ENCODE data around the gene ALDH3B1.

ALDH3B1 gene

DNA sequence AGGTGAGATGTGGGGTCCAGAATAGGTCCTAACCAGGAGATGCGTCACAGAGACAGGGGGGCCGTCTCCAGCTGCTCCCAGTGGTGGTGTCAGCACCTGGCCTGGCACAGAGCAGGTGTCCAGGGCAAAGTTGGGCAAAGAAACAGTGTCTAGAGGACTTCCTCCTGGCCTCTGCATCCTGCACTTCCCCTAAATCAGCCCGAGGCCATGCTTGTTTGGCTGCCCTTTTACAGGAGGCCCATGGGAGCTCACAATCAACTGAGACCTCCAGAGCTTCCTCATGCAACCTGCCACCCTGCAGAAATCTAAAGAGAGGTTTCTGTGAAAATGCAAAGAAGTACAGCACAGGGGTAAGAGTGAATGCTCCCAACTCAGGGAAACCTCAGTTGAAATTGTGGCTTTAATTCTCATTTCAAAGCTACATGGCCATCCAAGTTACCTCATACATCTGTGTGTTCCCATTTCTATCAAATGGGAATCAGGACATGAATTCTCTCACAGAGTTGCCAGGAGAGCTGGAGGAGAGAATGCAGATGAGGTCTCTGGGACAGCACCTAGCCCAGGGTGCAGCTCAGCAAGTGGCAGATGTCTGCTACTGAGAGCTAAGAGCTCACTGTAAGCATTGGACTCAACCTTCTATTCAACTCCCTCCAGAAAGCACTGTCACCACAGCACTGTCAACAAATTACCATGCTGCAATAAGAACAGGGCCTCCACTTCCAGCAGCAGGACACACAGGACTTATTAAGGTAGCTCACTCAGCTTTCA is 61.3 kb downstream of the ALDH3B1 start:
- no peak for DNase-seq (ENCODE audit: low read depth)

GRCh38 chr11:68074584-68075352 is 64.6 kb downstream of the ALDH3B1 start:
- DNase-seq (ENCODE audit: low read depth), result no peak

- DNase-seq (ENCODE audit: low read depth), result no peak
Observed at GRCh38 chr11:68076371-68077042, 66.4 kb downstream of the ALDH3B1 start.

DNA sequence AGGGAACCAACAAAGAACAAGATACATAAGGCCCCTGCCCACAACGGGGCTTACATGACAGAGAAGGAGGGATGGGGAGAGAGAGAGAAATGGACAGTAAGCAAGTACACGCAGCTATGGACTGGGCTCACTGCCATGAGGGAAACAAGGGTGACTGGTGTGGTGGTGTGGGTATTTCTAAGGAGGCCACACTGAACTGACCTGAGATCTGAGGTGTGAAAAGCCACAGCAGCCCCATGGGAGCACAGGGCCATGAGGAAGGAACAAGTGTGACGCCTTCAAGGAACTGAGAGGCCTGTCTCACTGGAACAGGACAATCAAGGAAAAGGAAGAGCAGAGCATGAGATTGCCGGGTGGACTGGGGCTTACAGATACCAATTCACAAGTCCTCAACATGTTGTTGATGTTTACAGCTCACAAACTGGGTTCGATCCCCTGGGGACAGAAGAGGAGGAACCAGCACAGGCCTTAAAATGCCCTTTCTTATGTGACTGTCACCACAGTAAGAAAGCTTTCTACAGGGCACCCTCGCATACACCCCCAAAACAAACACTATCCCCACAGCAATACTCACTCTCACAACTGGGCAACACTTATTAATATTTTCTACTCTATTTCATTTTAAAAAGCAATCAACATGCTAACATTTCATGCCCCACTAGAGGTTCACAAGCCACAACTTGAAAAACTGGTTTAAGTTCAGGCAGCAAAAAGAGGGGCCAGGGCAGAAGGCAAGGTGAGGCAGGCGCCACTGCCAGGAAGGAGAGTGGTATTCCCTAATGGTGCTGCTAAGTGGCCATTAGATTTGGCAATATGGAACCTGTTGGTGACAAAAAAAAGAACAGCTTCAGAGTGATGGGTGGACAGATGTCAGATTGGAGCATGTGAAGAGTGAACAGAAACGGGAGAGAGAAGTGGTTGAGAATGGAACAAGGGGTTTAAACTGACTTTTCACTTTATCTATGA is 67.8 kb downstream of the ALDH3B1 start:
- no peak for DNase-seq (ENCODE audit: low read depth)

All from EH (cell line).